IMR-90 (cell line): Measurements from ENCODE around the gene HLA-DPA1. TPM values are rescaled to one million over a fixed set of nuclear protein-coding genes. Genes with fewer than 3 reads are reported as not detected.

Experiments used
- ATAC-seq: fragments of 200-7000 bp; cut with Tn5 transposase; 2 replicates; pipeline ENCODE4 v1.9.1; 2020; ENCODE audit warnings: low read depth, mild to moderate bottlenecking, moderate library complexity
- BruUV-seq: library from RNA; stranded (reverse); fragments of 400-500 nt; replicated peaks from 2 replicates; lab custom pipeline; 2021; lab: Mats Ljungman, UMichigan
- CTCF ChIA-PET: fragments of 300-600 bp; formaldehyde crosslinking; extraction: SDS; loops from one replicate; lab custom pipeline; 2021; ENCODE audit warnings: antibody characterized with exemption; lab: Yijun Ruan, JAX
- POLR2A ChIA-PET: fragments of 300-600 bp; sonication (Branson Sonifier 250); formaldehyde crosslinking; loops from one replicate; lab custom pipeline; 2022; ENCODE audit warnings: antibody characterized with exemption; ENCODE audit not compliant: unreplicated experiment; lab: Charles Lee
- DNase-seq: peaks from one replicate; pipeline ENCODE4 v3.0.0; 2013
- H2AFZ ChIP-seq: replicated peaks from 2 replicates; pipeline ENCODE3; 2013; ENCODE audit warnings: low read length, mild to moderate bottlenecking; ENCODE audit not compliant: poor library complexity
- H2AK5ac ChIP-seq: 2 replicates; pipeline ENCODE4 v1.6.1; 2013; ENCODE audit warnings: low read depth, low read length, inconsistent platforms
- H2AK9ac ChIP-seq: replicated peaks from 2 replicates; pipeline ENCODE3; 2013; ENCODE audit warnings: mild to moderate bottlenecking, low read depth, low read length, moderate library complexity; ENCODE audit not compliant: poor library complexity
- H2BK120ac ChIP-seq: 2 replicates; pipeline ENCODE4 v1.6.1; 2013; ENCODE audit warnings: low read depth, low read length, inconsistent platforms
- H2BK15ac ChIP-seq: 3 replicates; pipeline ENCODE4 v1.6.1; 2013; ENCODE audit warnings: low read depth, low read length, inconsistent platforms
- H2BK20ac ChIP-seq: 2 replicates; pipeline ENCODE4 v1.6.1; 2013; ENCODE audit warnings: low read depth, mild to moderate bottlenecking, inconsistent platforms, low read length, moderate library complexity
- H2BK5ac ChIP-seq: 2 replicates; pipeline ENCODE4 v1.6.1; 2013; ENCODE audit warnings: mild to moderate bottlenecking, low read depth, low read length, inconsistent platforms; ENCODE audit not compliant: poor library complexity, severe bottlenecking
- H3K14ac ChIP-seq: replicated peaks from 2 replicates; pipeline ENCODE4 v1.6.1; 2013; ENCODE audit warnings: low read depth, low read length, inconsistent platforms
- H3K18ac ChIP-seq: 2 replicates; pipeline ENCODE4 v1.6.1; 2013; ENCODE audit warnings: low read depth, low read length, control low read depth
- H3K23ac ChIP-seq: 2 replicates; pipeline ENCODE4 v1.6.1; 2013; ENCODE audit warnings: low read depth, low read length, inconsistent platforms
- H3K27ac ChIP-seq: 2 replicates; pipeline ENCODE4 v1.5.1; 2013; ENCODE audit warnings: mild to moderate bottlenecking, control low read depth, low read length; ENCODE audit not compliant: insufficient read depth
- H3K27me3 ChIP-seq: 2 replicates; pipeline ENCODE4 v1.6.1; 2013; ENCODE audit warnings: low read length; ENCODE audit not compliant: control insufficient read depth, insufficient read depth
- H3K36me3 ChIP-seq: 2 replicates; pipeline ENCODE4 v1.6.1; 2013; ENCODE audit warnings: low read length, mixed read lengths; ENCODE audit not compliant: control insufficient read depth, insufficient read depth
- H3K4ac ChIP-seq: 2 replicates; pipeline ENCODE4 v1.6.1; 2013; ENCODE audit warnings: low read depth, low read length, inconsistent platforms
- H3K4me1 ChIP-seq: 2 replicates; pipeline ENCODE4 v1.6.1; 2013; ENCODE audit warnings: low read length, mixed read lengths; ENCODE audit not compliant: control insufficient read depth, insufficient read depth
- H3K4me2 ChIP-seq: 2 replicates; pipeline ENCODE4 v1.6.1; 2013; ENCODE audit warnings: low read depth, mild to moderate bottlenecking, control low read depth, low read length, moderate library complexity
- H3K4me3 ChIP-seq: 2 replicates; pipeline ENCODE4 v1.5.1; 2013; ENCODE audit warnings: low read depth, mild to moderate bottlenecking, control low read depth, low read length, moderate library complexity; ENCODE audit not compliant: insufficient read depth
- H3K56ac ChIP-seq: 2 replicates; pipeline ENCODE4 v1.6.1; 2013; ENCODE audit warnings: low read length, inconsistent platforms; ENCODE audit not compliant: insufficient read depth; ENCODE audit errors: extremely low read depth
- H3K79me1 ChIP-seq, 2 experiments: 2 replicates each; pipeline ENCODE4 v1.6.1; 2013; ENCODE audit warnings: low read length in 2 of 2, inconsistent platforms in 1 of 2, low read depth in 1 of 2
- H3K9ac ChIP-seq: 2 replicates; pipeline ENCODE4 v1.6.1; 2013; ENCODE audit warnings: low read depth, low read length, control low read depth
- H3K9me1 ChIP-seq: 2 replicates; pipeline ENCODE4 v1.6.1; 2013; ENCODE audit warnings: low read length, inconsistent platforms; ENCODE audit not compliant: insufficient read depth
- H3K9me3 ChIP-seq: 2 replicates; pipeline ENCODE4 v1.6.1; 2013; ENCODE audit warnings: low read length; ENCODE audit not compliant: control insufficient read depth, insufficient read depth
- H4K20me1 ChIP-seq: 2 replicates; pipeline ENCODE4 v1.6.1; 2013; ENCODE audit warnings: low read length, inconsistent platforms; ENCODE audit not compliant: insufficient read depth
- H4K5ac ChIP-seq: 2 replicates; pipeline ENCODE4 v1.6.1; 2013; ENCODE audit warnings: mild to moderate bottlenecking, low read depth, low read length, control low read depth
- H4K8ac ChIP-seq, 2 experiments: 2 replicates each; pipeline ENCODE4 v1.6.1; 2013; ENCODE audit warnings: low read depth in 2 of 2, low read length in 2 of 2, control low read depth in 1 of 2, inconsistent platforms in 1 of 2
- H4K91ac ChIP-seq: 2 replicates; pipeline ENCODE4 v1.6.1; 2013; ENCODE audit warnings: low read depth, low read length, inconsistent platforms; ENCODE audit not compliant: insufficient read depth
- CEBPB ChIP-seq: IDR thresholded peaks from 2 replicates; pipeline ENCODE4 v1.6.1; 2012; ENCODE audit warnings: low read depth, low read length, improper control_type of control experiment
- CHD1 ChIP-seq: IDR thresholded peaks from 2 replicates; pipeline ENCODE4 v1.6.1; 2012; ENCODE audit warnings: low read depth, low read length, improper control_type of control experiment
- CTCF ChIP-seq: conservative IDR thresholded peaks from 2 replicates; pipeline ENCODE4 v1.5.1; 2012; ENCODE audit warnings: mild to moderate bottlenecking, low read depth, low read length, improper control_type of control experiment
- FOS ChIP-seq: fragments of 150-350 bp; IDR thresholded peaks from 2 replicates; pipeline ENCODE4 v1.6.1; 2016; ENCODE audit warnings: low read depth, low read length
- MAFK ChIP-seq: IDR thresholded peaks from 2 replicates; pipeline ENCODE4 v1.6.1; 2012; ENCODE audit warnings: low read depth, low read length, improper control_type of control experiment
- MAZ ChIP-seq: IDR thresholded peaks from 2 replicates; pipeline ENCODE4 v1.6.1; 2012; ENCODE audit warnings: low read depth, mild to moderate bottlenecking, low read length, improper control_type of control experiment, moderate library complexity, borderline replicate concordance
- MXI1 ChIP-seq: IDR thresholded peaks from 2 replicates; pipeline ENCODE4 v1.6.1; 2012; ENCODE audit warnings: low read depth, mild to moderate bottlenecking, low read length, moderate library complexity, borderline replicate concordance
- NFE2L2 ChIP-seq: fragments of 150-350 bp; IDR thresholded peaks from 2 replicates; pipeline ENCODE4 v1.6.1; 2016; ENCODE audit warnings: low read depth, mild to moderate bottlenecking, low read length
- POLR2A ChIP-seq: IDR thresholded peaks from 2 replicates; pipeline ENCODE4 v1.6.1; 2012; ENCODE audit warnings: mild to moderate bottlenecking, low read depth, low read length
- RAD21 ChIP-seq: IDR thresholded peaks from 2 replicates; pipeline ENCODE4 v1.6.1; 2012; ENCODE audit warnings: low read length, improper control_type of control experiment
- RCOR1 ChIP-seq: IDR thresholded peaks from 2 replicates; pipeline ENCODE4 v1.6.1; 2012; ENCODE audit warnings: mild to moderate bottlenecking, low read length, improper control_type of control experiment; ENCODE audit not compliant: insufficient replicate concordance
- RFX5 ChIP-seq: IDR thresholded peaks from 2 replicates; pipeline ENCODE4 v1.8.0; 2012; ENCODE audit warnings: low read depth, mild to moderate bottlenecking, low read length, moderate library complexity
- SMC3 ChIP-seq: fragments of 150-350 bp; IDR thresholded peaks from 2 replicates; pipeline ENCODE4 v1.6.1; 2016; ENCODE audit warnings: low read depth, mild to moderate bottlenecking, antibody characterized with exemption, low read length, moderate library complexity
- USF2 ChIP-seq: fragments of 150-350 bp; IDR thresholded peaks from 2 replicates; pipeline ENCODE4 v1.6.1; 2017; ENCODE audit warnings: mild to moderate bottlenecking, antibody characterized with exemption, low read length, low read depth
- WGBS, 2 experiments: methylation state at CpG; one replicate each; pipeline versions ENCODE4 v1.1.5 to v1.1.7; 2013; ENCODE audit warnings: missing lambda C conversion rate in 2 of 2; ENCODE audit not compliant: insufficient read length in 1 of 2; ENCODE audit errors: extremely low coverage in 2 of 2; 5-methylcytosine and 5-hydroxymethylcytosine counted together
- dilution Hi-C: fragments of 300-500 bp; cut with HindIII; formaldehyde crosslinking; loops from one replicate; pipeline ENCODE4 v1.14.3; 2018; ENCODE audit warnings: low sequenced_read_pairs; ENCODE audit not compliant: unreplicated experiment
- in situ Hi-C: fragments of 300-500 bp; cut with MboI; formaldehyde crosslinking; loops from 3 replicates; pipeline ENCODE4 v1.14.3; 2019; ENCODE audit warnings: low sequenced_read_pairs, inconsistent platforms, mixed read lengths
- intact Hi-C: fragments of 100-400 bp; cut with micrococcal nuclease; formaldehyde crosslinking; loops from 2 replicates; pipeline ENCODE4 v1.10.0; 2022
- polyA plus RNA-seq, 3 experiments: library from polyadenylated mRNA; depleted of rRNA; stranded (reverse); fragments of >200 nt; gene quantifications; 2 replicates each; pipeline ENCODE4 v1.2.3, GENCODE V29; 2012; ENCODE audit warnings: low replicate concordance in 1 of 3
- total RNA-seq: library from RNA; depleted of rRNA; stranded (reverse); fragments of >200 nt; gene quantifications from 2 replicates; pipeline ENCODE4 v1.2.3, GENCODE V29; 2012
- TF ChIP-seq, protein P1 (sequence below): fragments of 150-350 bp; IDR thresholded peaks from 2 replicates; pipeline ENCODE4 v1.6.1; 2016; ENCODE audit warnings: low read depth, mild to moderate bottlenecking, low read length, moderate library complexity, borderline replicate concordance

The HLA-DPA1 gene
- total and polyA plus RNA-seq, 2 of the 4 experiments (the other 2 are of a cell fraction): not detected

GRCh38 chr6:33088931-33089620 lies 15.6 kb upstream of the HLA-DPA1 start:
- Histone ChIP-seq H3K27ac (no peak overlapping the region), H2BK20ac (no peak overlapping the region), H3K9me1 (no peaks in the 10 kb centered on the region), H3K9ac (no peak overlapping the region), H3K4me2 (no peak overlapping the region), H4K5ac (no peak overlapping the region), H2AFZ (no peak overlapping the region), H3K27me3 (peaks cover 22% of the 10 kb centered on the region), H2BK5ac (no peak overlapping the region), H4K91ac (no peak overlapping the region), H3K18ac (no peak overlapping the region), H3K23ac (no peak overlapping the region), H4K20me1 (no peaks in the 10 kb centered on the region), H4K8ac (no peak overlapping the region), H2AK5ac (no peak overlapping the region), H3K4me1 (no peaks in the 10 kb centered on the region), H3K36me3 (0 out of 2 replicates have a peak, but pooled peaks cover 1% of the 10 kb centered on the region), H3K14ac (no peak overlapping the region), H2AK9ac (no peak overlapping the region), H3K4me3 (no peak overlapping the region), H3K56ac (no peak overlapping the region), H2BK120ac (no peak overlapping the region), H3K79me1 (no peaks in the 10 kb centered on the region), H3K9me3 (no peaks in the 10 kb centered on the region), H3K4ac (no peak overlapping the region), H2BK15ac (no peak overlapping the region)
- TF ChIP-seq MAFK (no peak), NFE2L2 (no peak), MAZ (no peak), POLR2A (no peak), SMC3 (no peak), CHD1 (no peak), FOS (no peak), RFX5 (no peak), USF2 (no peak), RCOR1 (no peak), CTCF (no peak), CEBPB (no peak), RAD21 (no peak), MXI1 (no peak)
- TF ChIP-seq, protein P1, sequence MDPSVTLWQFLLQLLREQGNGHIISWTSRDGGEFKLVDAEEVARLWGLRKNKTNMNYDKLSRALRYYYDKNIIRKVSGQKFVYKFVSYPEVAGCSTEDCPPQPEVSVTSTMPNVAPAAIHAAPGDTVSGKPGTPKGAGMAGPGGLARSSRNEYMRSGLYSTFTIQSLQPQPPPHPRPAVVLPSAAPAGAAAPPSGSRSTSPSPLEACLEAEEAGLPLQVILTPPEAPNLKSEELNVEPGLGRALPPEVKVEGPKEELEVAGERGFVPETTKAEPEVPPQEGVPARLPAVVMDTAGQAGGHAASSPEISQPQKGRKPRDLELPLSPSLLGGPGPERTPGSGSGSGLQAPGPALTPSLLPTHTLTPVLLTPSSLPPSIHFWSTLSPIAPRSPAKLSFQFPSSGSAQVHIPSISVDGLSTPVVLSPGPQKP: no peak
- ATAC-seq (no peak), DNase-seq (no peak)
- intact Hi-C loops: no loop called here
- POLR2A ChIA-PET: no interaction called here
- WGBS, 2 experiments: 23% methylated on average over 2 of the region's 6 CpGs; no CpG with 5 or more reads in 1 of the 2 experiments
- in situ Hi-C loops: no loop called here
- CTCF ChIA-PET: no interaction called here
- dilution Hi-C loops: no loop called here
- no TSS peak for BruUV-seq
